Neural cell (in vitro differentiated cells): ENCODE measurements around the gene RANBP1. TPM values are rescaled to one million over a fixed set of nuclear protein-coding genes. Genes with fewer than 3 reads are reported as not detected.

Experiments
- H2AFZ ChIP-seq: fragments of 200-600, 300-800 bp; sonication (generic), shearing (Covaris generic); 2 replicates; pipeline ENCODE4 v1.6.0; 2014; ENCODE audit warnings: low read depth, mild to moderate bottlenecking, antibody characterized with exemption, low read length, moderate library complexity
- H3F3A ChIP-seq: fragments of 200-600 bp; shearing (Covaris generic); 2 replicates; pipeline ENCODE4 v1.6.1; 2016; ENCODE audit warnings: mild to moderate bottlenecking, moderate library complexity, mixed read lengths, antibody characterized with exemption, low read length; ENCODE audit not compliant: insufficient read depth, poor library complexity, severe bottlenecking
- H3K27ac ChIP-seq: fragments of 200-600, 300-800 bp; sonication (generic), shearing (Covaris generic); 2 replicates; pipeline ENCODE4 v1.5.1; 2014; ENCODE audit warnings: mild to moderate bottlenecking, low read length, moderate library complexity
- H3K27me3 ChIP-seq: fragments of 300-800, 200-600 bp; sonication (generic), shearing (Covaris generic); 2 replicates; pipeline ENCODE4 v1.6.0; 2014; ENCODE audit warnings: mild to moderate bottlenecking, low read depth, low read length, moderate library complexity; ENCODE audit not compliant: insufficient read depth
- H3K36me3 ChIP-seq: fragments of 300-800, 200-600 bp; sonication (generic), shearing (Covaris generic); 2 replicates; pipeline ENCODE4 v1.5.1; 2014; ENCODE audit warnings: mild to moderate bottlenecking, antibody characterized with exemption, low read length, moderate library complexity; ENCODE audit not compliant: insufficient read depth
- H3K4me2 ChIP-seq: fragments of 300-800, 200-600 bp; sonication (generic), shearing (Covaris generic); 2 replicates; pipeline ENCODE4 v1.6.0; 2014; ENCODE audit warnings: mild to moderate bottlenecking, low read length
- H3K4me3 ChIP-seq: fragments of 300-800, 200-600 bp; sonication (generic), shearing (Covaris generic); 2 replicates; pipeline ENCODE4 v1.5.1; 2014; ENCODE audit warnings: mild to moderate bottlenecking, low read length, moderate library complexity
- H3K79me2 ChIP-seq: fragments of 200-600 bp; shearing (Covaris generic); replicated peaks from 2 replicates; pipeline ENCODE4 v1.6.0; 2014; ENCODE audit warnings: mild to moderate bottlenecking, low read length, moderate library complexity; ENCODE audit not compliant: insufficient read depth
- H3K9ac ChIP-seq: fragments of 300-800, 200-600 bp; sonication (generic), shearing (Covaris generic); 2 replicates; pipeline ENCODE4 v1.6.1; 2016; ENCODE audit warnings: mild to moderate bottlenecking, low read length, mixed read lengths
- H3K9me2 ChIP-seq: fragments of 200-600 bp; shearing (Covaris generic); 2 replicates; pipeline ENCODE4 v1.6.1; 2016; ENCODE audit warnings: mild to moderate bottlenecking, low read length, mixed read lengths; ENCODE audit not compliant: insufficient read depth
- H3K9me3 ChIP-seq: fragments of 200-600, 300-800 bp; sonication (generic), shearing (Covaris generic); 2 replicates; pipeline ENCODE4 v1.6.1; 2016; ENCODE audit warnings: mild to moderate bottlenecking, mixed run types, low read length, moderate library complexity, mixed read lengths
- H4K20me1 ChIP-seq: fragments of 200-600 bp; shearing (Covaris generic); 2 replicates; pipeline ENCODE4 v1.6.1; 2016; ENCODE audit warnings: mild to moderate bottlenecking, mixed run types; ENCODE audit not compliant: insufficient read depth
- CTCF ChIP-seq: fragments of 450-650 bp; IDR thresholded peaks from 2 replicates; pipeline ENCODE4 v1.5.1; 2014; ENCODE audit warnings: antibody characterized with exemption, mild to moderate bottlenecking, moderate library complexity; ENCODE audit not compliant: poor library complexity, severe bottlenecking
- EP300 ChIP-seq: fragments of 450-650 bp; conservative IDR thresholded peaks from 2 replicates; pipeline ENCODE4 v1.6.1; 2014; ENCODE audit warnings: antibody characterized with exemption, mild to moderate bottlenecking, moderate library complexity; ENCODE audit not compliant: poor library complexity, severe bottlenecking
- EZH2 ChIP-seq: fragments of 200-600, 300-800 bp; shearing (Covaris generic), sonication (generic); IDR thresholded peaks from 2 replicates; pipeline ENCODE4 v1.6.1; 2014; ENCODE audit warnings: antibody characterized with exemption, low read length, borderline replicate concordance, mild to moderate bottlenecking; ENCODE audit not compliant: insufficient read depth, poor library complexity, severe bottlenecking
- MXI1 ChIP-seq: fragments of 450-650 bp; conservative IDR thresholded peaks from 2 replicates; pipeline ENCODE4 v1.6.1; 2014; ENCODE audit warnings: antibody characterized with exemption, mild to moderate bottlenecking; ENCODE audit not compliant: poor library complexity, severe bottlenecking
- POLR2AphosphoS5 ChIP-seq: IDR thresholded peaks from 2 replicates; pipeline ENCODE4 v1.6.1; 2012
- RAD21 ChIP-seq: fragments of 450-650 bp; conservative IDR thresholded peaks from 2 replicates; pipeline ENCODE4 v1.6.1; 2014; ENCODE audit warnings: antibody characterized with exemption, mild to moderate bottlenecking, moderate library complexity
- REST ChIP-seq: IDR thresholded peaks from 2 replicates; pipeline ENCODE4 v1.6.1; 2012; ENCODE audit warnings: borderline replicate concordance
- SMC3 ChIP-seq: fragments of 450-650 bp; conservative IDR thresholded peaks from 2 replicates; pipeline ENCODE4 v1.6.1; 2014; ENCODE audit warnings: antibody characterized with exemption, mild to moderate bottlenecking, moderate library complexity; ENCODE audit not compliant: poor library complexity
- TAF1 ChIP-seq: IDR thresholded peaks from 2 replicates; pipeline ENCODE4 v1.6.1; 2012; ENCODE audit warnings: low read depth
- polyA plus RNA-seq: library from polyadenylated mRNA; depleted of rRNA; stranded (reverse); fragments of >200 nt; gene quantifications from 2 replicates; pipeline ENCODE4 v1.2.3, GENCODE V29; 2014

RANBP1 gene
- polyA plus RNA-seq, 1 donor from 2014 or later, result 360 TPM

- peaks cover 17% of the 10 kb centered on the region for H3K79me2 ChIP-seq
- no peak overlapping the region for H3K9ac ChIP-seq
- no peaks in the 10 kb centered on the region for H3K27me3 ChIP-seq
- no peak overlapping the region for H3K27ac ChIP-seq
- H3K4me2 ChIP-seq, result no peak overlapping the region
- no peak for TF ChIP-seq EZH2
- no peak for TF ChIP-seq CTCF
- no peak for TF ChIP-seq SMC3
- no peak for TF ChIP-seq TAF1
- TF ChIP-seq MXI1, result no peak
- H3F3A ChIP-seq, result no peaks in the 10 kb centered on the region
- H2AFZ ChIP-seq, result no peak overlapping the region
- H3K9me3 ChIP-seq, result no peaks in the 10 kb centered on the region
- no peak overlapping the region for H3K4me3 ChIP-seq
- H3K36me3 ChIP-seq, result peaks cover 16% of the 10 kb centered on the region
- H3K9me2 ChIP-seq, result no peaks in the 10 kb centered on the region
- peaks cover 10% of the 10 kb centered on the region for H4K20me1 ChIP-seq
These were observed 13.6 kb upstream of the RANBP1 start for GRCh38 chr22:20102203-20102780.

- Histone ChIP-seq H3F3A (no peaks in the 10 kb centered on the region), H3K4me2 (no peak overlapping the region), H3K9ac (no peak overlapping the region), H3K9me2 (no peaks in the 10 kb centered on the region), H3K27me3 (no peaks in the 10 kb centered on the region), H3K9me3 (no peaks in the 10 kb centered on the region), H4K20me1 (peaks cover 6% of the 10 kb centered on the region), H3K27ac (no peak overlapping the region), H2AFZ (no peak overlapping the region), H3K79me2 (peaks cover 7% of the 10 kb centered on the region), H3K4me3 (no peak overlapping the region), H3K36me3 (peaks cover 13% of the 10 kb centered on the region)
- TF ChIP-seq MXI1 (no peak), POLR2AphosphoS5 (no peak), TAF1 (no peak), EZH2 (no peak), REST (no peak), CTCF (no peak), SMC3 (no peak), EP300 (no peak), RAD21 (no peak)
These were observed 10.3 kb upstream of the RANBP1 start for GRCh38 chr22:20105456-20106204.
